Measurements from ENCODE around the gene NEUROD2.

DNA sequence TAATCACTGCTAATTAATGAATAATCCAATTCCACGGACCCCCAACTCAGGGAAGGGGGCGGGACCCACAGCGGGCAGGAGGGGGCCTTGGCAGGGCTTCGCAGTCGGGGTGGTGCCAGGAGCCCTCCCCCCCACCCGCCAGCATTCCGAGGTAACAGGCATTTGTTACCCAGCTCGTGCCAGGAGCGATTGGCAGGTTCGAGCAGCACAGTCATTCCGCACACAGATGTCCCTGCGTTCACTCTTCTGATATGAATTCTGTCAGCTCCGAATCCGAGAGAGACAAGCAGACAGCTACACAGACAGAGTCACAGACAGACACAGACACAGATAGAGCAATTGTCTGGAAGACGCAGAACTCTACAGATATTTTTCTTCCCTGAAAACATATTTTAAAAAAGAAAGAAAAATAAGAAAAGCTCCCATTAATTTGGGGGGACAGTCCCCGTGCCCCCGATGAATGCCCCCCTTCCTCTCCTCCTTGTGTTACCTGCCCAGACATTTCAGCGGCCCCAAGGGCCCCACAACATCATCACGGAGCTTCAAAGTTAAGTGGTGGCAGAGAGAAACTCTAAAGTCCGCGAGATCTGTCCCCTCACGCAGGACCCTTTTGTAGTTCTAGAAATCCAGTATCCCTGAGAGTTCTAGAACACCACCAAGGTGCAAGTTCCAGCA is 10.2 kb downstream of the NEUROD2 start:
- TF ChIP-seq, protein P1, sequence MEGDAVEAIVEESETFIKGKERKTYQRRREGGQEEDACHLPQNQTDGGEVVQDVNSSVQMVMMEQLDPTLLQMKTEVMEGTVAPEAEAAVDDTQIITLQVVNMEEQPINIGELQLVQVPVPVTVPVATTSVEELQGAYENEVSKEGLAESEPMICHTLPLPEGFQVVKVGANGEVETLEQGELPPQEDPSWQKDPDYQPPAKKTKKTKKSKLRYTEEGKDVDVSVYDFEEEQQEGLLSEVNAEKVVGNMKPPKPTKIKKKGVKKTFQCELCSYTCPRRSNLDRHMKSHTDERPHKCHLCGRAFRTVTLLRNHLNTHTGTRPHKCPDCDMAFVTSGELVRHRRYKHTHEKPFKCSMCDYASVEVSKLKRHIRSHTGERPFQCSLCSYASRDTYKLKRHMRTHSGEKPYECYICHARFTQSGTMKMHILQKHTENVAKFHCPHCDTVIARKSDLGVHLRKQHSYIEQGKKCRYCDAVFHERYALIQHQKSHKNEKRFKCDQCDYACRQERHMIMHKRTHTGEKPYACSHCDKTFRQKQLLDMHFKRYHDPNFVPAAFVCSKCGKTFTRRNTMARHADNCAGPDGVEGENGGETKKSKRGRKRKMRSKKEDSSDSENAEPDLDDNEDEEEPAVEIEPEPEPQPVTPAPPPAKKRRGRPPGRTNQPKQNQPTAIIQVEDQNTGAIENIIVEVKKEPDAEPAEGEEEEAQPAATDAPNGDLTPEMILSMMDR (IDR thresholded peaks at IDR 0.05), result no peak
- no peak for TF ChIP-seq POLR2A (IDR thresholded peaks at IDR 0.05)
- TF ChIP-seq POLR2AphosphoS5 (IDR thresholded peaks at IDR 0.05), result no peak

Measured in prostate gland (tissue), 2 donors.